Keratinocyte (primary cell): Measurements from ENCODE around the gene PPP1R14D. TPM values are rescaled to one million over a fixed set of nuclear protein-coding genes. Genes with fewer than 3 reads are reported as not detected.

Experiments used
- DNase-seq: peaks from one replicate; pipeline ENCODE4 v3.0.0-alpha.2; 2011; ENCODE audit warnings: low read depth, missing footprints, low spot score
- FAIRE-seq: peaks from 2 replicates; lab custom pipeline; 2011; peaks lifted over from hg19 to GRCh38; lab: Jason Lieb, UNC
- H2AFZ ChIP-seq: 2 replicates; pipeline ENCODE4 v1.6.0; 2012; ENCODE audit warnings: low read length, control low read depth, inconsistent platforms; ENCODE audit not compliant: control insufficient read depth
- H3K27ac ChIP-seq: 2 replicates; pipeline ENCODE4 v1.5.1; 2011; ENCODE audit warnings: low read length; ENCODE audit not compliant: control insufficient read depth, insufficient read depth
- H3K27me3 ChIP-seq: 3 replicates; pipeline ENCODE4 v1.6.0; 2011; ENCODE audit warnings: low read length; ENCODE audit not compliant: control insufficient read depth, insufficient read depth; ENCODE audit errors: extremely low read depth
- H3K36me3 ChIP-seq, 2 experiments: 2 replicates in 1 of 2; 3 replicates in 1 of 2; pipeline ENCODE4 v1.5.1; 2011; ENCODE audit warnings: low read length in 2 of 2, mild to moderate bottlenecking in 1 of 2; ENCODE audit not compliant: control insufficient read depth in 2 of 2, insufficient read depth in 2 of 2; ENCODE audit errors: extremely low read depth in 1 of 2
- H3K4me1 ChIP-seq: 3 replicates; pipeline ENCODE4 v1.5.1; 2011; ENCODE audit warnings: low read length; ENCODE audit not compliant: control insufficient read depth, insufficient read depth; ENCODE audit errors: extremely low read depth
- H3K4me2 ChIP-seq: 3 replicates; pipeline ENCODE4 v1.6.0; 2011; ENCODE audit warnings: low read depth, low read length; ENCODE audit not compliant: control insufficient read depth, insufficient read depth; ENCODE audit errors: extremely low read depth
- H3K4me3 ChIP-seq, 3 experiments: fragments of 200-600 bp in 1 of 3; sonication (generic) in 1 of 3; 2 replicates in 2 of 3; 3 replicates in 1 of 3; pipeline ENCODE4 v1.5.1; 2011 to 2016; ENCODE audit warnings: low read length in 3 of 3, mild to moderate bottlenecking in 3 of 3, control low read depth in 2 of 3, inconsistent platforms in 1 of 3, low read depth in 1 of 3, mixed read lengths in 1 of 3, mixed run types in 1 of 3, moderate library complexity in 1 of 3; ENCODE audit not compliant: control insufficient read depth in 2 of 3, insufficient read depth in 2 of 3; ENCODE audit errors: extremely low read depth in 1 of 3
- H3K79me2 ChIP-seq: 2 replicates; pipeline ENCODE4 v1.6.0; 2012; ENCODE audit warnings: low read length; ENCODE audit not compliant: control insufficient read depth, insufficient read depth
- H3K9ac ChIP-seq: 3 replicates; pipeline ENCODE4 v1.6.0; 2011; ENCODE audit warnings: low read length; ENCODE audit not compliant: control insufficient read depth, insufficient read depth; ENCODE audit errors: extremely low read depth
- H3K9me1 ChIP-seq: 3 replicates; pipeline ENCODE4 v1.6.0; 2011; ENCODE audit warnings: low read length; ENCODE audit not compliant: control insufficient read depth, insufficient read depth; ENCODE audit errors: extremely low read depth
- H3K9me3 ChIP-seq: 2 replicates; pipeline ENCODE4 v1.5.1; 2012; ENCODE audit warnings: low read depth, low read length; ENCODE audit not compliant: control insufficient read depth
- H4K20me1 ChIP-seq: 3 replicates; pipeline ENCODE4 v1.6.0; 2011; ENCODE audit warnings: low read length; ENCODE audit not compliant: control insufficient read depth, insufficient read depth; ENCODE audit errors: extremely low read depth
- CTCF ChIP-seq, 3 experiments: IDR thresholded peaks in 1 of 3; conservative IDR thresholded peaks in 1 of 3; optimal IDR thresholded peaks in 1 of 3; 2 replicates in 2 of 3; 3 replicates in 1 of 3; pipeline versions ENCODE3 to v1.5.1; 2011; ENCODE audit warnings: low read length in 3 of 3, mild to moderate bottlenecking in 3 of 3, moderate library complexity in 2 of 3, control low read depth in 1 of 3, inconsistent platforms in 1 of 3; ENCODE audit not compliant: insufficient read depth in 2 of 3; ENCODE audit errors: extremely low read depth in 1 of 3
- EZH2 ChIP-seq: IDR thresholded peaks from one replicate; pipeline ENCODE4 v1.6.1; 2012; ENCODE audit warnings: inconsistent platforms, mild to moderate bottlenecking, low read length, moderate library complexity
- dilution Hi-C: fragments of 300-500 bp; cut with MboI; formaldehyde crosslinking; loops from one replicate; pipeline ENCODE4 v1.7.0; 2020; ENCODE audit warnings: low sequenced_read_pairs; ENCODE audit not compliant: extremely low pct_ligation_motif_present
- polyA plus RNA-seq, 5 experiments: library from polyadenylated mRNA; depleted of rRNA in 3 of 5; stranded (reverse) in 3 of 5; stranded (forward) in 1 of 5; unstranded in 1 of 5; fragments of >200 nt; gene quantifications; 1 replicate in 1 of 5; 2 replicates in 3 of 5; 3 replicates in 1 of 5; pipeline versions ENCODE4 v1.2.1 to v1.2.3, GENCODE V29; 2011 to 2012; ENCODE audit warnings: missing spikeins in 2 of 5, low read depth in 1 of 5, low replicate concordance in 1 of 5
- small RNA-seq, 3 experiments: library from RNA; depleted of rRNA; stranded (forward); fragments of <200 nt; gene quantifications; one replicate each; pipeline ENCODE3, GENCODE V24; 2012; ENCODE audit warnings: low read depth in 3 of 3, low replicate concordance in 1 of 3; ENCODE audit not compliant: insufficient read length in 3 of 3

Gene PPP1R14D
- polyA plus RNA-seq, 1 donor (not counting 4 experiments of a cell fraction or from before 2014, with no cell fraction given), result not detected

GRCh38 chr15:40766906-40767837 lies 61.3 kb downstream of the PPP1R14D start:
- Histone ChIP-seq H2AFZ (no peak overlapping the region), H3K4me1 (peaks cover 74% of the 10 kb centered on the region), H4K20me1 (no peaks in the 10 kb centered on the region), H3K9ac (no peak overlapping the region), H3K4me3 (peak overlapping the region in 1 of 3 experiments; percentile 21), H3K27ac (no peak overlapping the region), H3K27me3 (no peaks in the 10 kb centered on the region), H3K9me3 (no peaks in the 10 kb centered on the region), H3K36me3 (peaks cover 8 to 9% of the 10 kb centered on the region in 2 experiments), H3K4me2 (peak overlapping the region; percentile 52), H3K9me1 (peaks cover 2% of the 10 kb centered on the region), H3K79me2 (no peaks in the 10 kb centered on the region)
- TF ChIP-seq EZH2 (no peak), CTCF (optimal IDR thresholded peaks at IDR 0.05 in 1 of 3, IDR thresholded peaks at IDR 0.05 in 1 of 3, conservative IDR thresholded peaks at IDR 0.05 in 1 of 3; ENCODE audit: extremely low read depth in 1 of 3, insufficient read depth in 2 of 3, low read length in 3 of 3) (no peak)
- DNase-seq (no peak), FAIRE-seq (peak; percentile 62)
- dilution Hi-C loops, result no loop called here

GRCh38 chr15:40766194-40766815 lies 62.2 kb downstream of the PPP1R14D start:
- H3K27me3 ChIP-seq, result no peaks in the 10 kb centered on the region
- TF ChIP-seq EZH2 (no peak), CTCF (optimal IDR thresholded peaks at IDR 0.05 in 1 of 3, IDR thresholded peaks at IDR 0.05 in 1 of 3, conservative IDR thresholded peaks at IDR 0.05 in 1 of 3; ENCODE audit: extremely low read depth in 1 of 3, insufficient read depth in 2 of 3, low read length in 3 of 3) (no peak)
- no peaks in the 10 kb centered on the region for H3K79me2 ChIP-seq
- H3K36me3 ChIP-seq, result peaks cover 4% of the 10 kb centered on the region in 2 experiments
- dilution Hi-C loops, result no loop called here
- peak overlapping the region; percentile 32 for H3K27ac ChIP-seq
- H3K9ac ChIP-seq, result peak overlapping the region; percentile 39
- FAIRE-seq (no peak), DNase-seq (no peak)
- peaks cover 2% of the 10 kb centered on the region for H3K9me1 ChIP-seq
- H3K4me2 ChIP-seq, result peak overlapping the region; percentile 52
- H2AFZ ChIP-seq, result no peak overlapping the region
- H3K9me3 ChIP-seq, result no peaks in the 10 kb centered on the region
- peak overlapping the region in 1 of 3 experiments; percentile 30 for H3K4me3 ChIP-seq
- no peaks in the 10 kb centered on the region for H4K20me1 ChIP-seq
- H3K4me1 ChIP-seq, result peaks cover 74% of the 10 kb centered on the region

Small RNA genes lying within 50 kb of the gene (small RNA-seq; reads per million reads assigned to genes)
- gene AC025166.1, result 0 reads per million in 3 experiments

Other genes with a start within 250 kb of the PPP1R14D start
- gene KNL1, start 234.5 kb downstream of the PPP1R14D start, polyA plus RNA-seq, result 1.2 to 6.9 TPM (median 4.7 TPM) in 3 replicates
- gene RAD51, start 133.5 kb downstream of the PPP1R14D start, polyA plus RNA-seq, result 2.0 to 7.4 TPM (median 6.9 TPM) in 3 replicates
- gene RMDN3, start 73.5 kb downstream of the PPP1R14D start, polyA plus RNA-seq, result 22.2 to 23.0 TPM (median 22.2 TPM) in 3 replicates
- 1.6 to 3.1 TPM (median 2.7 TPM) in 3 replicates for gene GCHFR, start 64.6 kb downstream of the PPP1R14D start, polyA plus RNA-seq
- 0.09 to 0.15 TPM (median 0.14 TPM) in 3 replicates for gene C15orf62, start 58.7 kb downstream of the PPP1R14D start, polyA plus RNA-seq
- gene ZFYVE19, start 21.6 kb downstream of the PPP1R14D start, polyA plus RNA-seq, result 19.0 to 26.2 TPM (median 24.5 TPM) in 3 replicates
- 27.0 to 55.9 TPM (median 35.3 TPM) in 3 replicates for gene DNAJC17, start 21.2 kb downstream of the PPP1R14D start, polyA plus RNA-seq
- 30.1 to 146 TPM (median 40.9 TPM) in 3 replicates for gene SPINT1, start 15.3 kb upstream of the PPP1R14D start, polyA plus RNA-seq
- gene RHOV, start 45.5 kb upstream of the PPP1R14D start, polyA plus RNA-seq, result 1.2 to 12.1 TPM (median 7.1 TPM) in 3 replicates
- gene VPS18, start 65.7 kb upstream of the PPP1R14D start, polyA plus RNA-seq, result 11.6 to 21.1 TPM (median 18.2 TPM) in 3 replicates
- gene DLL4, start 100.6 kb upstream of the PPP1R14D start, polyA plus RNA-seq, result not detected in 3 replicates
- gene CHAC1, start 124.8 kb upstream of the PPP1R14D start, polyA plus RNA-seq, result 6.4 to 7.2 TPM (median 6.9 TPM) in 3 replicates